GM23338 (cell line): ENCODE results near the gene SLC4A7. TPM values are rescaled to one million over a fixed set of nuclear protein-coding genes. Genes with fewer than 3 reads are reported as not detected.

ENCODE experiments used
- ETS1 ChIP-seq: IDR thresholded peaks from 2 replicates; pipeline ENCODE4 v1.6.1; 2016; ENCODE audit warnings: antibody characterized with exemption
- EZH2phosphoT487 ChIP-seq: fragments of 200-600 bp; sonication (generic); IDR thresholded peaks from one replicate; pipeline ENCODE4 v1.8.1; 2018; ENCODE audit warnings: antibody characterized with exemption; ENCODE audit not compliant: unreplicated experiment
- POLR2AphosphoS5 ChIP-seq: IDR thresholded peaks from 2 replicates; pipeline ENCODE4 v1.6.1; 2016; ENCODE audit warnings: antibody characterized with exemption, low read depth
- REST ChIP-seq: IDR thresholded peaks from one replicate; pipeline ENCODE4 v1.6.1; 2018; ENCODE audit warnings: antibody characterized with exemption; ENCODE audit not compliant: unreplicated experiment
- ZNF462 ChIP-seq: fragments of 250-450 bp; sonication (Bioruptor Pico); IDR thresholded peaks from 2 replicates; pipeline ENCODE4 v1.5.0; 2020; ENCODE audit warnings: mild to moderate bottlenecking, moderate library complexity
- polyA plus RNA-seq: library from polyadenylated mRNA; unstranded; fragments of >200 nt; fragmentation: Nextera tagmentation; extraction: Ambion mirVana; gene quantifications from 2 replicates; pipeline ENCODE4 v1.2.1, GENCODE V29; 2016
- total RNA-seq: library from RNA; depleted of rRNA; stranded (reverse); fragments of >200 nt; shearing (Covaris generic); gene quantifications from 2 replicates; pipeline ENCODE4 v1.2.3, GENCODE V29; 2014

Gene SLC4A7
- total and polyA plus RNA-seq, 2 experiments from 2014 or later: 44.4 to 101 TPM

DNA sequence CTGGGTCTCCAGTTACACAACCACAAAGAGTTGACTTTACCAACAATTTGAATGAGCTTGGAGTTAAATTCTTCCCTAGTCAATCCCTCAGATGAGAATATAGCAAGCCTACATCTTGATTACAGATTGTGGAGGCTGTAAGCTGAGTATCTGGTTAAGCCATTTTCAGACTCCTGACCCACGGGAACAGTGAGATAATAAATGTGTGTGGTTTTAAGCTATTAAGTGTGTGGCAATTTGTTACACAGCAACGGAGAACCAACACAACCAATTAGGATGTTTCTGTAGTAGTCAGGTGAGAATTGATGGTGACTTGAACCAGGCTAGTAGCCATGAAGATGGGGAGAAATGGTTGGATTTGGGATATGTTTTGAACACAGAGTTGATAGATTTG lies 37.7 kb upstream of the SLC4A7 start (continued):
- TF ChIP-seq REST (no peak), ETS1 (no peak), EZH2phosphoT487 (no peak), ZNF462 (CRISPR knock-in tag) (no peak), POLR2AphosphoS5 (no peak)
